ENCODE measurements around the gene SSTR1. TPM values are rescaled to one million over a fixed set of nuclear protein-coding genes. Genes with fewer than 3 reads are reported as not detected.

SSTR1 gene
- total RNA-seq, 1 experiment from 2014 or later: not detected

DNA sequence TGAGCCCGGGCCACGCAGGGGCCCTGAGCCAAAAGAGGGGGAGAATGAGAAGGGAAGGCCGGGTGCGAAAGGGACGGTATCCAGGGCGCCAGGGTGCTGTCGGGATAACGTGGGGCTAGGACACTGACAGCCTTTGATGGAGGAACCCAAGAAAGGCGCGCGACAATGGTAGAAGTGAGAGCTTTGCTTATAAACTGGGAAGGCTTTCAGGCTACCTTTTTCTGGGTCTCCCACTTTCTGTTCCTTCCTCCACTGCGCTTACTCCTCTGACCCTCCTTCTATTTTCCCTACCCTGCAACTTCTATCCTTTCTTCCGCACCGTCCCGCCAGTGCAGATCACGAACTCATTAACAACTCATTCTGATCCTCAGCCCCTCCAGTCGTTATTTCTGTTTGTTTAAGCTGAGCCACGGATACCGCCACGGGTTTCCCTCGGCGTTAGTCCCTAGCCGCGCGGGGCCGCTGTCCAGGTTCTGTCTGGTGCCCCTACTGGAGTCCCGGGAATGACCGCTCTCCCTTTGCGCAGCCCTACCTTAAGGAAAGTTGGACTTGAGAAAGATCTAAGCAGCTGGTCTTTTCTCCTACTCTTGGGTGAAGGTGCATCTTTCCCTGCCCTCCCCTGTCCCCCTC is 3.0 kb downstream of the SSTR1 start:
- H4K20me1 ChIP-seq (ENCODE audit: insufficient read depth): no peaks in the 10 kb centered on the region
- no peaks in the 10 kb centered on the region for H3K27me3 ChIP-seq (ENCODE audit: insufficient read depth, low read length)
- intact Hi-C loops (cut with micrococcal nuclease): no loop called here
- no peaks in the 10 kb centered on the region for H3K36me3 ChIP-seq (ENCODE audit: control insufficient read depth in 1 of 2, insufficient read depth in 2 of 2, low read length in 2 of 2)
- no peak for TF ChIP-seq FOSL1 (IDR thresholded peaks at IDR 0.05; ENCODE audit: low read depth)
- TF ChIP-seq, protein P1, sequence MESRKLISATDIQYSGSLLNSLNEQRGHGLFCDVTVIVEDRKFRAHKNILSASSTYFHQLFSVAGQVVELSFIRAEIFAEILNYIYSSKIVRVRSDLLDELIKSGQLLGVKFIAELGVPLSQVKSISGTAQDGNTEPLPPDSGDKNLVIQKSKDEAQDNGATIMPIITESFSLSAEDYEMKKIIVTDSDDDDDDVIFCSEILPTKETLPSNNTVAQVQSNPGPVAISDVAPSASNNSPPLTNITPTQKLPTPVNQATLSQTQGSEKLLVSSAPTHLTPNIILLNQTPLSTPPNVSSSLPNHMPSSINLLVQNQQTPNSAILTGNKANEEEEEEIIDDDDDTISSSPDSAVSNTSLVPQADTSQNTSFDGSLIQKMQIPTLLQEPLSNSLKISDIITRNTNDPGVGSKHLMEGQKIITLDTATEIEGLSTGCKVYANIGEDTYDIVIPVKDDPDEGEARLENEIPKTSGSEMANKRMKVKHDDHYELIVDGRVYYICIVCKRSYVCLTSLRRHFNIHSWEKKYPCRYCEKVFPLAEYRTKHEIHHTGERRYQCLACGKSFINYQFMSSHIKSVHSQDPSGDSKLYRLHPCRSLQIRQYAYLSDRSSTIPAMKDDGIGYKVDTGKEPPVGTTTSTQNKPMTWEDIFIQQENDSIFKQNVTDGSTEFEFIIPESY (IDR thresholded peaks at IDR 0.05; ENCODE audit: extremely low read depth, insufficient replicate concordance, low read length): no peak
- no peak for TF ChIP-seq EZH2phosphoT487 (IDR thresholded peaks at IDR 0.05; ENCODE audit: borderline replicate concordance)
- no peak for TF ChIP-seq TCF7L2 (IDR thresholded peaks at IDR 0.05; ENCODE audit: borderline replicate concordance, extremely low read depth, insufficient read depth, insufficient read length)
- no peak for TF ChIP-seq JUND (IDR thresholded peaks at IDR 0.05)
- no peak for TF ChIP-seq ELF1 (IDR thresholded peaks at IDR 0.05; ENCODE audit: borderline replicate concordance, low read depth)
- TF ChIP-seq, protein P2, sequence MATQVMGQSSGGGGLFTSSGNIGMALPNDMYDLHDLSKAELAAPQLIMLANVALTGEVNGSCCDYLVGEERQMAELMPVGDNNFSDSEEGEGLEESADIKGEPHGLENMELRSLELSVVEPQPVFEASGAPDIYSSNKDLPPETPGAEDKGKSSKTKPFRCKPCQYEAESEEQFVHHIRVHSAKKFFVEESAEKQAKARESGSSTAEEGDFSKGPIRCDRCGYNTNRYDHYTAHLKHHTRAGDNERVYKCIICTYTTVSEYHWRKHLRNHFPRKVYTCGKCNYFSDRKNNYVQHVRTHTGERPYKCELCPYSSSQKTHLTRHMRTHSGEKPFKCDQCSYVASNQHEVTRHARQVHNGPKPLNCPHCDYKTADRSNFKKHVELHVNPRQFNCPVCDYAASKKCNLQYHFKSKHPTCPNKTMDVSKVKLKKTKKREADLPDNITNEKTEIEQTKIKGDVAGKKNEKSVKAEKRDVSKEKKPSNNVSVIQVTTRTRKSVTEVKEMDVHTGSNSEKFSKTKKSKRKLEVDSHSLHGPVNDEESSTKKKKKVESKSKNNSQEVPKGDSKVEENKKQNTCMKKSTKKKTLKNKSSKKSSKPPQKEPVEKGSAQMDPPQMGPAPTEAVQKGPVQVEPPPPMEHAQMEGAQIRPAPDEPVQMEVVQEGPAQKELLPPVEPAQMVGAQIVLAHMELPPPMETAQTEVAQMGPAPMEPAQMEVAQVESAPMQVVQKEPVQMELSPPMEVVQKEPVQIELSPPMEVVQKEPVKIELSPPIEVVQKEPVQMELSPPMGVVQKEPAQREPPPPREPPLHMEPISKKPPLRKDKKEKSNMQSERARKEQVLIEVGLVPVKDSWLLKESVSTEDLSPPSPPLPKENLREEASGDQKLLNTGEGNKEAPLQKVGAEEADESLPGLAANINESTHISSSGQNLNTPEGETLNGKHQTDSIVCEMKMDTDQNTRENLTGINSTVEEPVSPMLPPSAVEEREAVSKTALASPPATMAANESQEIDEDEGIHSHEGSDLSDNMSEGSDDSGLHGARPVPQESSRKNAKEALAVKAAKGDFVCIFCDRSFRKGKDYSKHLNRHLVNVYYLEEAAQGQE (IDR thresholded peaks at IDR 0.05; ENCODE audit: low read depth): no peak
- no peak for TF ChIP-seq ZFX (IDR thresholded peaks at IDR 0.05)
- no peak for TF ChIP-seq SIN3A (IDR thresholded peaks at IDR 0.05; ENCODE audit: low read depth)
- no peak for TF ChIP-seq EZH2 (IDR thresholded peaks at IDR 0.05)
- TF ChIP-seq, protein P3, sequence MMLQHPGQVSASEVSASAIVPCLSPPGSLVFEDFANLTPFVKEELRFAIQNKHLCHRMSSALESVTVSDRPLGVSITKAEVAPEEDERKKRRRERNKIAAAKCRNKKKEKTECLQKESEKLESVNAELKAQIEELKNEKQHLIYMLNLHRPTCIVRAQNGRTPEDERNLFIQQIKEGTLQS (IDR thresholded peaks at IDR 0.05): no peak
- no peak for TF ChIP-seq SP1 (IDR thresholded peaks at IDR 0.05; ENCODE audit: low read depth)
- TF ChIP-seq POLR2AphosphoS5 (IDR thresholded peaks at IDR 0.05; ENCODE audit: low read depth, low read length): no peak
- no peak for TF ChIP-seq RAD21 (IDR thresholded peaks at IDR 0.05; ENCODE audit: low read depth)
- no peaks in the 10 kb centered on the region for H3K9me3 ChIP-seq (ENCODE audit: control insufficient read depth in 1 of 2, insufficient read depth in 1 of 2, low read depth in 1 of 2, low read length in 2 of 2)
- ChIA-PET POLR2A (no interaction called here), RAD21 (ENCODE audit: low non-redundant PET in 1 of 2, low total read pairs in 2 of 2, uncharacterized antibody in 2 of 2, unreplicated experiment in 2 of 2) (no interaction called here), CTCF (no interaction called here)
- H3K4me3 ChIP-seq (replicated peaks in 1 of 2; ENCODE audit: low read depth in 1 of 2, low read length in 2 of 2): no peak overlapping the region
- no peaks in the 10 kb centered on the region for H3K9me2 ChIP-seq (ENCODE audit: insufficient read depth)
- no peak for DNase-seq (ENCODE audit: low read depth, low spot score)
- H3K4me1 ChIP-seq (ENCODE audit: control insufficient read depth in 1 of 2, insufficient read depth in 2 of 2, low read length in 2 of 2): no peaks in the 10 kb centered on the region
- no TSS peak for BruUV-seq (replicated peaks)
- no peak overlapping the region for H3K9ac ChIP-seq (ENCODE audit: low read length)
- no peak overlapping the region for H3K4me2 ChIP-seq (ENCODE audit: low read length)
- no peak for ATAC-seq
- no peak overlapping the region for H3K27ac ChIP-seq (ENCODE audit: low read depth, low read length)
- no peak overlapping the region for H2AFZ ChIP-seq (ENCODE audit: low read depth, low read length, poor library complexity, severe bottlenecking)
- no peaks in the 10 kb centered on the region for H3K79me2 ChIP-seq (ENCODE audit: insufficient read depth, low read length)

Measured in HCT116 (cell line).